NCI-H1436 (cell line): Measurements from ENCODE around the gene ATP2B2.
A peak's percentile ranks its signal among the peaks of the same experiment; 100 is the strongest.

Experiments
- DNase-seq: peaks from one replicate; lab custom pipeline; 2025; lab: John Stamatoyannopoulos, UW

ATP2B2 gene

GRCh38 chr3:10448544-10448943, 56.8 kb downstream of the ATP2B2 start:
- no peak for DNase-seq

DNA sequence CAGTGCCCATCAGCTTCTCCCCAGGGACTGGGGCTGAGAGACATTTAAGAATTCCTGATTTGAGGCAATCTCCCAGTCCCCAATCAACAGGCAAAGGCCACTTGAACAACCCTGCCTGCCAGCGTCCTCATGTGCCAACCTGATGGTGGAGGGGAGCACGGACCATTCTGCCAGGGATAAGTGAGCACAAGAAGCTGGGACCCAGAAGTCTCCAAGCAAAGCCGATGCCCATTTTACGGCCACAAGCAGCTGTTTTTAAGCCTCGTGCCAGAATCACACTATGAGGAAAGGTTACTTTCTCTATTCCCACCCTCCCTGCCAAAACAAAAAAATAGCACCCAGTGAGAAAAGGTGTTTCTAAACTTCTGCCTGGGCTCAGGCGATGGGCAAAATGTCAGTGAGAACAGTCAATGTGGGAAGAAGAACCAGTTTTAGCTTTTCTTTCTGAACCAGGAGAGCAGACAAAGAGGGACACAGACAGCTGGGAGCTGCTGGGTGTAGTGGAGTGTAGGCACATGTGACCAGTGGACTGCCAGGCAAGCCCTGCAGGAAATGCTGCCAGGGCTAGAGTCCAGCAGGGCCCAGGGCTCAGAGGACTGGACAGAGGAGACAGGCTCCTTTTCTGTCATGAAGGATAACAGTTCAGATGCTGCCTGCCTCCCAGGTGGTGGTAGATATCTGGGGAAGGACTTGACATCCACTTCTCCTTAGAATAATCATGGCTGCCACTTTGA, 57.7 kb downstream of the ATP2B2 start:
- no peak for DNase-seq

DNA sequence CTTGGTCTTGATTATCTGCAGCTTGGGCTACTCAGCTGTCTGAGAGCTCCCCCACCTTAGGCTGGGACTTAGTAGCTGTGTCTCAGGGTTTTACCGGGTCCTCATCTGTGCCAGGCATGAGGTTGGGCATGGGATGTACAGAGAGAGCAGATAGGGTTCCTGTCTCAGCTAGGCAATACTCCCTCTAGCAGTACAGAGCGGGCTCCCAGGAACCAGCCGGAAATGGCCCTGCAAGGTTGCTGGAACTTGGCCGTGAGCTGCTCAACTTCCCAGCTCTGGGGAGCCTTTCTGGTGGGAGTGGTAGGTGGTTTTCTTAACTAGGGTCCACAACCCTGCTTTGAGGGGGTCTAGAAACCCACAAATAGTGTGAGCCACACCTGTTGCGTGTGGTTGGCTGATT, 58.3 kb downstream of the ATP2B2 start:
- no peak for DNase-seq

- no peak for DNase-seq
Observed at GRCh38 chr3:10445561-10446175, 59.7 kb downstream of the ATP2B2 start.

GRCh38 chr3:10444511-10444910, 60.9 kb downstream of the ATP2B2 start:
- DNase-seq = no peak

- no peak for DNase-seq
Observed at GRCh38 chr3:10444110-10444429, 61.3 kb downstream of the ATP2B2 start.

- no peak for DNase-seq
Observed at GRCh38 chr3:10443272-10444109, 61.9 kb downstream of the ATP2B2 start.

DNA sequence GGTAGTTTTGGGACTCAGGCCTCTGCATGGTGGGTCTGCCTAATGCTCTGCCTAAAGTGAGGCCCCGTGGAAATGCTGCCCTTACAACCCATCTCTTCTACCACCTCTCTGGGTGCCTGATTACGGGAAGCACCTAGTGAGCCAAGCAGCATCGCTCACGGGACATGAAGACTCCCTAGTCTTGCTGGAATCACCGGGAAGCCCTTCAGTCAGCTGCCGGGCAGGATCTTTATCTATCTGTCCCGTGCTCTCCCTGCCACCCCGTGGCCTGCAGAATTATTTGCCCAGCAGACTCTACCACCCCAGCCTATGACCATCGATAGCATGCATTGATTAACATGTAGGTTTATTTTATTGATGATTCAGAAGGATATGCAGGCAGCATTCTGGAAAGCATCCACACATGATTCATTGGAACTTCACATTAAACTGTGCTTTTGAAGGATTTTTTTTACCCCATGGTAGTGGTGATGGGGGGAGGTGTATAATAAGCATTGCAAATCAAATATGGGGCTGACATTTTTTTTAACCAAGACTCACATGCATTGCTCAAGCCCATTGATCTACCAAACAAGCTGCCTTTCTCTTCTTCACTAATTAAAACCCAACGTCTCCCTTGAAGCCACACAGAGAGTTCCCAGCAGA, 63.1 kb downstream of the ATP2B2 start:
- DNase-seq = no peak

DNA sequence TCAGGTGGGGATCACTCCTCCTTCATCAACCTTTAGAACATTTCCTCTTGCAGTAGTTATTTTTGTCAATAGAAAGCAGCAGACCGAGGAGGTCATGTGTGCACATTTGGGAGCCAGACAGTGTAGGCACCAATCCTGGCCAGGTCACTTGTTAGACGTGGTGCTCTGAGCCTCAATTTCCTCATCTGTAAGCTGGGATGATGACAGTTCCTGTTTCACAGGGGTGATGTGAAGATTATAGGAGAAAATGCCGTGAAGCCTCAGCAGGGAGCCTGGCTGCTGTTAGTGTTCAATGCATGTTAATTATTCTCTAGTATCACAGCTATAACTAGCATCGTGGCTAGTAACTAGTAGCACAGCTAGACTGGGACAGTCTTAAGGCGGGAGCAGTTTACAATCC, 64.7 kb downstream of the ATP2B2 start:
- DNase-seq = no peak

- no peak for DNase-seq
Observed at GRCh38 chr3:10438902-10439610, 66.3 kb downstream of the ATP2B2 start.

DNA sequence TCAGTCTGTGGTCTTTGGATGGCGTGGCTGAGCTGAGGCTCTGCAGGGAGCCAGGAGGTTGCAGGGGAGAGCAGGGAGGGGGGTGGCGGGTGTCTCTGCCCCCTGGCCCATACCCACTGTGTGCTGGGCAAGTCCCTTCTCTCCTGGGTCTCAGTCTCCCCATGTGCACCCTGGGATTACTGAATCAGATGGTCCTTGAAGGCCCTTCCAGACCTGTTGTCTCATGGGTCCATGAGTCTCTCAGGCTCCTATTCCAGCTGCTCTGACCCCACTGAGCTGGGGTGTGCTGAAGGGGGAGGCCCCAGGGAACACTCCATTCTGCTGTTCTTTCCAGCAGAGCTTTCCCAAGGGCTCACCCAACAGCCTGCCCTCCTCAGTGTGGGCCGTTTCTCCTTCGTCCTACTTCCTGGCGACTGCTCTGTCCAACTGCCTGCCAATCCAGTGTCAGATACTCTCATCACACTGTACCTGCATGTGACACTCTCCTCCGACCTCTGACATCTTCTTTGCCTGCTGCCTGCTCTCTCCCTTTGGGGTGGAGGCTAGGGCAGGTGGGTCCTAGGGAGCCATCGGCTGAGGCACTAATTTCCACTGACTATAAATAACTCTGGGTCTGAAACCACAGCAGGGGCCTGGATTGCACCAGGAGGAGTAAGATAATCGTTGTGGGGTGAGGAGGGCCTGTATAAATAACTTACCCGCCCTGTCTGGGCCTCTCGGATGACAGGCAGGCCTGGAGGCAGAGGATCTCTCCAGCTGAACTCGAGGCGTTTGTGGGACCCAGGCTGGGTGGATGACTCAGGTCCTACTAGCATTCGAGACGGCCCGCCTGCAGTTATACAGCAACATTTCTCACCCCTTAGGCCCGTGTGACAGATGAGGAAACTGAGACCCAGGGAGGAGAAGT, 67.1 kb downstream of the ATP2B2 start:
- DNase-seq = no peak

DNA sequence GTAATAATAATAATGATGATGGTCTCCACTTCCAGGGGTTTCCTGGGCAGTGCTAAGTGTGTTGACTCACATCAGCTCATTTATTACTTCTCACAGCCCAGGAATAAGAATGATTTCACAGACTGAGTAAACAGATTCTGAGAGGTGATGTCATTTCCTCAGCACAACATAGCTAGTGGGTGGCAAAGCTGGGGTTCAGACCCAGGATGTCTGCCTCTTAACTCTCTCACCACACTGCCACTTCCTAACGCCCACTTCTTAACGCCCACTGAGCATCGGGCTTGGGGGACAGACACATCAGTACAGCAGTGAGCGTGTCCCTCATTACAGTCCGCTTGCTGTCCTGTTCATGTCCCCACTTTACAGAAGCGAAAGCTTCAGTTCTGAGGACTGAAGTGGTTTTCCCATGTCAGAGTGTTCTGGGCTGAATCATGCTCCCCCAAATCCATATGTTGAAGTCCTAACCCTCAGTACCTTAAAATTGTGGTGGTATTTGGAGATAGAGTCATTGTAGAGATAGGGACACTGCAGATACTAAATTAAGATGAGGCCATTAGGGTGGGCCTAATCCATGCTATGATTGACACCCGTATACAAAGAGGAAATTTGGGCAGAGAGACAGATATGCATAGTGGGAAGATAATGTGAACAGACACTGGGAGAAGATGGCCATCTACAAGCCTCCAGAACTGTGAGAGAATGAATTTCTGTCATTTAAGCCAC, 68.0 kb downstream of the ATP2B2 start:
- DNase-seq = no peak

DNA sequence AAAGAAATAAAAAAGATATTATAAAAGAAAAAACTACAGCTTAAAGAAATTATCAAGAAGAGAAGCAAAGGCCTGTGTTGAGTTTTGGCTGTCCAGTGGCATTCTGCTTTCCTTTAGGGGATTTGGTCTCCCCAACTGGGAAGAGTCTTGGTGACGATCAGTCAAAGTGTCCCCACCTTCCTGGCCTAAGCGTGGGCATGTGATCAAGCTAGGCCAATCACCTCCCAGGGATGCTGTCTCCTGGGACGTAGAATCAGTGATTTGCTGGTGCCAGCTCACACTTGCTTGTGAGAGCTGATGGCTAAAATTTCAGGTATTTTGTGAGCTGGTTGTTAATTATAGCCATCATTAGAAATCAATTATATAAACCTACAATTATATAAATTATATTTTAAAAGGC, 69.5 kb downstream of the ATP2B2 start:
- no peak for DNase-seq

- DNase-seq = no peak
Observed at GRCh38 chr3:10434938-10435336, 70.4 kb downstream of the ATP2B2 start.

DNA sequence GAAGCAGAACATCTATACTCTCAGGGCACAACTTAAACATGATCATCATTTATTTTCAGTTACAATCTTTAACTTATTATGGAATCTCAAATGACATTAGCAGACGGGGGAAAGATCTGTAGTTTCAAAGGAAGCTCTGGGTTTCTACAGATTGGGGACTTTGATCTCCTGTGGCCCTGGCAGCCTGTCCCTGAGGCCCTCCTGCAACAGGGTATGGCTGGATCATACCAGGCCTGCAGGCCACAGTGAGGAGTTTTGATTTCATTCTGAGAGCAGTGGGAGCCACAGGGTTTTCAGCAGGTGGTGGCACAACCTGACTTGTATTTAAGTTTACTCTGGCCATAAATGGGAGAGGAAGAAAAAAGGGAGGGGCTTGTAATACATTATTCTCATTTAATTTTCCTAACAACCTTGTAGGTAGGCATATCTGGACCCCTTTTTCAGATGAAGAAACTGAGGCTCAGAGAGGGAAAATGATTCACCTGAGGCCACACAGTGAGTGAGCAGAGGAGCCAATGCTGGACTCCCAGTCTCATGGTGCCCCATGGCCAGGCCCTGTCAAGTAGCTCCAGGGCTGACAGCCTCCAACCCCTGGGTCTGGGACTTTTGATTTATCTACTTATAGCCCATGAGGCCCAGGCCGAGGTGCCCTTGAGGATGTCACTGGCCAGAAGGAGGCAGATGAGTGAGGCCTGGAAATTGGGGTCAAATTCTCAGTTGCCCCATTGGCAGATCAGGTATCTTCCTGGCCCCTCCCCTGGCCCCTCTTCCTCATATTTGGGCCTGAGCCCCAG, 71.0 kb downstream of the ATP2B2 start:
- DNase-seq = no peak

GRCh38 chr3:10432931-10433330, 72.5 kb downstream of the ATP2B2 start:
- no peak for DNase-seq

DNA sequence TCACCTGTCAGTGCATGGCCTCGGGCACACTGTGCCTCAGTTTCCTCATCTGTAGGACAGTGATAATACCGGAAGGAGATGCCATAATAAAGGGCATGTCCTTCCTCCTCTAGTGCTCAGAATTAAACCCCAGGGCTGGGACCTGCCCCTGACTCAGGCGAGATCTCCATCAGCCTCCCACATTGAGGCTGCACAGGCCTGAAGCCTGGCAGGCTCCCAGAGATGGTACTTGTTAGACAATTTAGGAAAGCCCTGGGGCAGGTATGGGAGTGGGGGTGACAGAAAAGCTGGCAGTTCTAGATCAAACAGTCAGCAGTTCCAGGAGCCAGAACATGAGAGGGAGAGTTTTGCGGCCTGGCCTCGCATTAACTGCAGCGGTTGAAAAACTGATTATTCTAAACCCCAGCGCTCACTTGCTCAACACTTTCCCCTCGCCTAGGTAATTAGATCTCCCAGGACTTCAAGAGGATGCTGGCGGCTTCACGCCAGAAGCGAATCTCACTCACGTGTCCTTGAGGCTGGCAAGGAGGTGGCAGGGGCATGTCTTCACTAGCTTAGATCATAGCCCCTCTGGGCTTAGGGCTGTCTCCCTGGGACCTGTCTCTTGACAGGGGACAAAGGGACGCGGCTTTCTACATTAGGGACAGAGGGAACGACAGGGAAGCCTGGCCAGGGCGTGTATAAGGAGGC, 73.1 kb downstream of the ATP2B2 start:
- peak; percentile 19 for DNase-seq

DNA sequence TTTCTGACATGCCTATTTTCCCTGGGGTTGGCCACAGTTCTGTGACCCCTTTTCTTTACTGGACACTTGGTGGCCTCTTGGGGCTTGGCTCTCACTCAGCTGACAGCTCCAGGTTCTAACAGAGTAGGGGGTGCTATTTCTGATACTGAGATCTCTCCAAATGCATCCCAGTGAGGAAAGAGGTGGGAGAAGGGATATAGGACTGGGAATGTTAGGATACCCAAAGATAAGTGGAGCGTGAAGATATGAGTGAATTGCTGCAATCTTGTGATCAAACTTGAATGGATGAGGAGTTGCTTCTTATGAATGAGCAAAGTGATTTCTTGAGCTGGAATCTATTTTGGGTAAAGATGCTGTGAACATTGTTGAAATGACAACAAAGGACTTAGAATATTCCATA, 74.6 kb downstream of the ATP2B2 start:
- no peak for DNase-seq
